ENCODE data around the gene OSBPL3.

GRCh38 chr7:24939416-24939815, 40.6 kb downstream of the OSBPL3 start:
- no peak for TF ChIP-seq CTCF (IDR thresholded peaks at IDR 0.05 in 4 of 5, conservative IDR thresholded peaks at IDR 0.05 in 1 of 5)
- no peak for TF ChIP-seq POLR2A (IDR thresholded peaks at IDR 0.05)

All from gastrocnemius medialis (tissue), 4 donors.